DND-41 (cell line): Measurements from ENCODE around the gene HHIPL2.

ENCODE experiments used
- EZH2 ChIP-seq: IDR thresholded peaks from 3 replicates; pipeline ENCODE4 v1.6.1; 2012; ENCODE audit warnings: borderline replicate concordance, low read depth, mild to moderate bottlenecking, moderate library complexity, low read length, inconsistent platforms; ENCODE audit not compliant: severe bottlenecking
- TF ChIP-seq, protein P1 (sequence below): IDR thresholded peaks from 2 replicates; pipeline ENCODE4 v1.5.1; 2012; ENCODE audit warnings: borderline replicate concordance, low read length, moderate library complexity, mild to moderate bottlenecking; ENCODE audit not compliant: poor library complexity, severe bottlenecking; ENCODE audit errors: extremely low read depth

DNA sequence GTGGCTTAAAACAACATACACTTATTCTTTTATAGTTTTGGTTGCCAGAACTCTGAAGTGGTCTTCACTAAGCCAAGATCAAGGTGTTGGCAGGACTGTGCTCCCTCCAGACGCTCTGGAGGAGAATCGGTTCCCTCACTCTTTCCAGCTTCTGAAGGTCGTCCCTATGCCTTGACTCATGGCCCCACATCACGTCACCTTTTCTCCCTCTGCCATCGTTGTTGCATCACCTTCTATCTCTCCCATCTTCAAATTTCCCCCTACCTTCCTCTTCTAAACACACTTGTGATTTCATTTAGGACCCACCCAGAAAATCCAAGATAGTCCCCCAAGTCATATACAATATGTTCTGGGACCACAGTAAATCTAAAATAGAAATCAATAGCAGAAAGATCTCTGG is 12.4 kb downstream of the HHIPL2 start:
- TF ChIP-seq, protein P1, sequence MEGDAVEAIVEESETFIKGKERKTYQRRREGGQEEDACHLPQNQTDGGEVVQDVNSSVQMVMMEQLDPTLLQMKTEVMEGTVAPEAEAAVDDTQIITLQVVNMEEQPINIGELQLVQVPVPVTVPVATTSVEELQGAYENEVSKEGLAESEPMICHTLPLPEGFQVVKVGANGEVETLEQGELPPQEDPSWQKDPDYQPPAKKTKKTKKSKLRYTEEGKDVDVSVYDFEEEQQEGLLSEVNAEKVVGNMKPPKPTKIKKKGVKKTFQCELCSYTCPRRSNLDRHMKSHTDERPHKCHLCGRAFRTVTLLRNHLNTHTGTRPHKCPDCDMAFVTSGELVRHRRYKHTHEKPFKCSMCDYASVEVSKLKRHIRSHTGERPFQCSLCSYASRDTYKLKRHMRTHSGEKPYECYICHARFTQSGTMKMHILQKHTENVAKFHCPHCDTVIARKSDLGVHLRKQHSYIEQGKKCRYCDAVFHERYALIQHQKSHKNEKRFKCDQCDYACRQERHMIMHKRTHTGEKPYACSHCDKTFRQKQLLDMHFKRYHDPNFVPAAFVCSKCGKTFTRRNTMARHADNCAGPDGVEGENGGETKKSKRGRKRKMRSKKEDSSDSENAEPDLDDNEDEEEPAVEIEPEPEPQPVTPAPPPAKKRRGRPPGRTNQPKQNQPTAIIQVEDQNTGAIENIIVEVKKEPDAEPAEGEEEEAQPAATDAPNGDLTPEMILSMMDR = no peak
- no peak for TF ChIP-seq EZH2
